ENCODE measurements around the gene FAM184A. TPM values are rescaled to one million over a fixed set of nuclear protein-coding genes. Genes with fewer than 3 reads are reported as not detected.

FAM184A gene, protein sequence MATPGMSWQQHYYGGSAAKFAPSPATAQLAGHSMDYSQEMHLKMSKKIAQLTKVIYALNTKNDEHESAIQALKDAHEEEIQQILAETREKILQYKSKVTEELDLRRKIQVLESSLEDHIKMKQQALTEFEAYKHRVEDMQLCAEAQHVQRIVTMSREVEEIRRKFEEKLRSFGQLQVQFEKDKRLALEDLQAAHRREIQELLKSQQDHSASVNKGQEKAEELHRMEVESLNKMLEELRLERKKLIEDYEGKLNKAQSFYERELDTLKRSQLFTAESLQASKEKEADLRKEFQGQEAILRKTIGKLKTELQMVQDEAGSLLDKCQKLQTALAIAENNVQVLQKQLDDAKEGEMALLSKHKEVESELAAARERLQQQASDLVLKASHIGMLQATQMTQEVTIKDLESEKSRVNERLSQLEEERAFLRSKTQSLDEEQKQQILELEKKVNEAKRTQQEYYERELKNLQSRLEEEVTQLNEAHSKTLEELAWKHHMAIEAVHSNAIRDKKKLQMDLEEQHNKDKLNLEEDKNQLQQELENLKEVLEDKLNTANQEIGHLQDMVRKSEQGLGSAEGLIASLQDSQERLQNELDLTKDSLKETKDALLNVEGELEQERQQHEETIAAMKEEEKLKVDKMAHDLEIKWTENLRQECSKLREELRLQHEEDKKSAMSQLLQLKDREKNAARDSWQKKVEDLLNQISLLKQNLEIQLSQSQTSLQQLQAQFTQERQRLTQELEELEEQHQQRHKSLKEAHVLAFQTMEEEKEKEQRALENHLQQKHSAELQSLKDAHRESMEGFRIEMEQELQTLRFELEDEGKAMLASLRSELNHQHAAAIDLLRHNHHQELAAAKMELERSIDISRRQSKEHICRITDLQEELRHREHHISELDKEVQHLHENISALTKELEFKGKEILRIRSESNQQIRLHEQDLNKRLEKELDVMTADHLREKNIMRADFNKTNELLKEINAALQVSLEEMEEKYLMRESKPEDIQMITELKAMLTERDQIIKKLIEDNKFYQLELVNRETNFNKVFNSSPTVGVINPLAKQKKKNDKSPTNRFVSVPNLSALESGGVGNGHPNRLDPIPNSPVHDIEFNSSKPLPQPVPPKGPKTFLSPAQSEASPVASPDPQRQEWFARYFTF
- 1 to 10 TPM in 1 of 3 donors, under 1 TPM in 2; 0.60 to 3.4 (median 0.87) TPM for total RNA-seq
- long read RNA-seq, donor 1, full-length matches to known transcripts = 3 of 8 reads
- long read RNA-seq, donor 1, partial matches to known transcripts = 0 of 8 reads
- long read RNA-seq, donor 1, other reads (novel, unspliced or antisense) = 5 of 8 reads
- long read RNA-seq, donor 2, partial matches to known transcripts = 0 of 1 reads
- long read RNA-seq, donor 2, other reads (novel, unspliced or antisense) = 1 of 1 reads

DNA sequence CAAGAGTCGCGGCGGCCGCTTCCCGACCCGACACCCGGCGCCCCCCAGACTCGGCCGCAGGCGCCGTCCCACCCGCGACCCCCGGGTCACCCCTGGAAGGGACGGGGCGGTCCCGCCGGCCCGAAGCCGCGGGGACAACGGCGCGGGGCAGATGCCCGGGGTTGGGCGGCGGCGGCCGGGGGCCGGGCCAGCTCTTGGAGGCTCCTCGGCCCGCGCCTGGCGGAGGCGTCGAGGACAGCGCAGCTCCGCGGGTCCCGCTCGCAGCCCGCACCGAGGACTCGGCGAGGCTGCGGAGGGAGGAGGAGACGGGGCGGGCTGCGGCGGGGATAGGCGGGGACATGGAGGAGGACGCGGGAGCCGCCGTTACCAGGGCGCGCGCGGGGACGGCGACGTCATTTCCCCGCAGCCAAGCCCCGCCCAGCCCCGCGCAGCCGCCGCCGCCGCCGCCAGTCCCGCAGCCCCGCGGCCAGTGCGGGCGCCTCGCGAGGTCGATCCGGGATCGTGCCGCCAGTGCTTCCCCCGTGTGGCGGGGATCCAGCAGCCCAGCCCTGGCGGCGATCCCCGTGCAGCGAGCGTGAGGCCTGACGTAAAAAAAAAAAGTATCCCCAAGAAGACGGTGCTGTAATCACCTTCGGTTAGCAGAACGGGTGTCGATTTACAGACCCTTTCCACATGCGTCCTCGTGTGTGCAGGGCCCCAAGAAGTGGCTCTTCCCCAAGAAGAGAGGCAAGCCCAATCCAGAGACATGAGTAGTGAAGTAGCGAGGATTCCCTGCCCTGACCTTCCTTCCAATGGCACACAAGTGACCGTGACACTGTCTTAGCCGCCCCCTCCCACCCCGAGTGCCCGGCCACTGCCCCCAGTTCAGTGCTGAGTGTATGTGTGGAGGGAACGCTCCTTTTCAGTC, at the start of gene FAM184A:
Gene FAM184A, minus strand, starts transcription at position 289 of the 907 bp plus-strand sequence. CDS start 365 bp downstream, outside the sequence.
- H3K36me3 ChIP-seq (ENCODE audit: low read depth) = no peaks in the 10 kb centered on the region
- H3K9me3 ChIP-seq = peaks cover 12% of the 10 kb centered on the region
- ATAC-seq = peak; percentile 83
- TF ChIP-seq, protein P1, sequence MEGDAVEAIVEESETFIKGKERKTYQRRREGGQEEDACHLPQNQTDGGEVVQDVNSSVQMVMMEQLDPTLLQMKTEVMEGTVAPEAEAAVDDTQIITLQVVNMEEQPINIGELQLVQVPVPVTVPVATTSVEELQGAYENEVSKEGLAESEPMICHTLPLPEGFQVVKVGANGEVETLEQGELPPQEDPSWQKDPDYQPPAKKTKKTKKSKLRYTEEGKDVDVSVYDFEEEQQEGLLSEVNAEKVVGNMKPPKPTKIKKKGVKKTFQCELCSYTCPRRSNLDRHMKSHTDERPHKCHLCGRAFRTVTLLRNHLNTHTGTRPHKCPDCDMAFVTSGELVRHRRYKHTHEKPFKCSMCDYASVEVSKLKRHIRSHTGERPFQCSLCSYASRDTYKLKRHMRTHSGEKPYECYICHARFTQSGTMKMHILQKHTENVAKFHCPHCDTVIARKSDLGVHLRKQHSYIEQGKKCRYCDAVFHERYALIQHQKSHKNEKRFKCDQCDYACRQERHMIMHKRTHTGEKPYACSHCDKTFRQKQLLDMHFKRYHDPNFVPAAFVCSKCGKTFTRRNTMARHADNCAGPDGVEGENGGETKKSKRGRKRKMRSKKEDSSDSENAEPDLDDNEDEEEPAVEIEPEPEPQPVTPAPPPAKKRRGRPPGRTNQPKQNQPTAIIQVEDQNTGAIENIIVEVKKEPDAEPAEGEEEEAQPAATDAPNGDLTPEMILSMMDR (IDR thresholded peaks at IDR 0.05) = peak; percentile 30
- peak; percentile 55 to 75 (median 65) for DNase-seq
- peaks cover 8% of the 10 kb centered on the region for H3K4me1 ChIP-seq (ENCODE audit: low read depth)
- intact Hi-C loops (cut with DNase I, micrococcal nuclease) = no loop called here
- H3K4me3 ChIP-seq = peak within 1 kb of the TSS; percentile 42

DNA sequence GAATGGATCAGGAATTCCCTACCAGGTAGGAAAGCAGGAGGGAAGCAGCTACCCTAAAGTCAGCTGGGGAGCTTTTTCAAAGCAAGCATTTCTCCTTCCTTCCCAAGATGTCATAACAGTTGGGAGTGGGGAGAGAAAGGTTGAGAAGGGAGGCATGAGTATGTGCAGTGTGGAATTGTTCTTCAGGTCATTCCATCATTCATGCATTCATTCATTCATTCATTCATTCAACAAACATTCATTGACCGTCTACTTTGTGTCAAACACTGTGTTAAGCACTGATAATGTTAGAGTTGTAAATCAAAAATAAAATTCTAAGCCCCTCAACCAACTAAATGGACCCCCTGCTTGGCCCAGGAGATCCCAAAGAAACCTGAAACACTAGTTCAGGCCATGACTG, 49.2 kb upstream of the FAM184A start:
- no peaks in the 10 kb centered on the region for H3K36me3 ChIP-seq (ENCODE audit: low read depth)
- TF ChIP-seq, protein P1 (IDR thresholded peaks at IDR 0.05) = no peak
- H3K4me1 ChIP-seq (ENCODE audit: low read depth) = no peaks in the 10 kb centered on the region
- H3K4me3 ChIP-seq = no peak overlapping the region
- no peaks in the 10 kb centered on the region for H3K9me3 ChIP-seq
- no peak for DNase-seq
- intact Hi-C loops (cut with DNase I, micrococcal nuclease) = no loop called here
- ATAC-seq = no peak

DNA sequence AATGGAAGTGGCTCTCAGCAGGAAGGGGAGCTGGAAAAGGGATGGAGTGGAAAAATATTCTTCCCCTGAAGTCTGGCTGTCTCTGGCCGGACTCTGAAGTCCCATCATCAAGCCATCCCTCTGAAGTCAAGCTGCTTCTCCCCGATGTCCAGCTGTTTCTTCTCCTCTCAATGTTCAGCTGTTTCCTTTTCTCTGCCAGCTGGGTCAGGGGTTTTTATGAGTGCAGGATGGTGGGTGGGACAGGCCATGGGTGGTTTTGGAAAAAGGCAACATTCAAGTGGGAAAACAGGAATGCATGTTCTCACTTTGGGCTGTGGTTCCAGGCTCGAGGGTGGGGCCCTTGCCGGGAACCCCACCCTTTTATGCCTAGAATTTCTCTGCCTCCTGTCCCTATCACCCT, 48.4 kb upstream of the FAM184A start:
- intact Hi-C loops (cut with DNase I, micrococcal nuclease) = no loop called here
- TF ChIP-seq, protein P1 (IDR thresholded peaks at IDR 0.05) = no peak
- Histone ChIP-seq H3K4me3 (no peak overlapping the region), H3K4me1 (ENCODE audit: low read depth) (no peaks in the 10 kb centered on the region), H3K9me3 (no peaks in the 10 kb centered on the region), H3K36me3 (ENCODE audit: low read depth) (no peaks in the 10 kb centered on the region)
- ATAC-seq = no peak
- DNase-seq = no peak

DNA sequence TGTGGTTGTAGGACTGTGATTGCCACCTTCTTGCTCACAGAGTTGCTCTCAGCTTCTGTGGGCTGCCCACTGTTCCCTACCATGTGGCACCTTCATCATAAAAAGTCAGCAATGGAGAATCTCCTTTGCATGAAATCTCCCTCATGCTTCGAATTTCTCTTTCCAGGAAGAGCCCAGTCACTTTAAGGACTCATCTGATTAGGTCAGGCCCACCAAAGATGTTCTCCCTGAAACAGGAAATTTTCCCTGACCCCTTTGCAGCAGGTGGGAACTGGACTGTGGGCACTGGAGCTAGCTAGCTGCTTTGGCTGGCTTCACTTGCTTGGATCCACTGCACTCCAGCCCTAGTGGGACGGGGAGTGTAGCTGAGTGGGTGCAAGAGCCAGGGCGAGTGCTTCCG, 47.7 kb upstream of the FAM184A start:
- ATAC-seq (no peak), DNase-seq (no peak)
- TF ChIP-seq, protein P1 (IDR thresholded peaks at IDR 0.05) = no peak
- no peaks in the 10 kb centered on the region for H3K36me3 ChIP-seq (ENCODE audit: low read depth)
- intact Hi-C loops (cut with DNase I, micrococcal nuclease) = no loop called here
- H3K4me3 ChIP-seq = no peak overlapping the region
- H3K9me3 ChIP-seq = no peaks in the 10 kb centered on the region
- no peaks in the 10 kb centered on the region for H3K4me1 ChIP-seq (ENCODE audit: low read depth)
